C4-2B (cell line): ENCODE data around the gene PTGER4.

Experiments
- ZFX ChIP-seq: fragments of 450-650 bp; IDR thresholded peaks from 2 replicates; pipeline ENCODE4 v1.6.1; 2017
- TF ChIP-seq, protein P1 (sequence below): fragments of 450-650 bp; conservative IDR thresholded peaks from 2 replicates; pipeline ENCODE4 v1.5.1; 2017; ENCODE audit warnings: mild to moderate bottlenecking

DNA sequence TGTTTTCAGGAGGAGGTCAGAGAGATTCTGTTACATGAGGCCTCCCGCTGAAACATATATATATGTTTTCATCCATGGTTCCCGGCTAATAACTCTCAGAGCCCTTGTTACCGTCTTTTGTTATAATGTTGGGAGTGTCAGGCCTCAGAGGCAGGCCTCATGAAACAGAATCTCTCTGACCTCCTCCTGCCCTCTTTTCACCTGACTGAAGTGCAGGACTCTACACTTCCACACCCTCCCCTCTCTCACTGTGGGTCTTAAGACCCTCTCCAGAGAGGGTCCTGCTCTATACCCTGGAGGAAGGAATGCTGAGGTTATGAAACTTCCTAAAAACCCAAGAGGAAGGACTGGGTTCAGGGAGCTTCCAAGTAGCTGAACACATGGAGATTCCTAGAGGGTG lies 28.5 kb upstream of the PTGER4 start:
- TF ChIP-seq, protein P1, sequence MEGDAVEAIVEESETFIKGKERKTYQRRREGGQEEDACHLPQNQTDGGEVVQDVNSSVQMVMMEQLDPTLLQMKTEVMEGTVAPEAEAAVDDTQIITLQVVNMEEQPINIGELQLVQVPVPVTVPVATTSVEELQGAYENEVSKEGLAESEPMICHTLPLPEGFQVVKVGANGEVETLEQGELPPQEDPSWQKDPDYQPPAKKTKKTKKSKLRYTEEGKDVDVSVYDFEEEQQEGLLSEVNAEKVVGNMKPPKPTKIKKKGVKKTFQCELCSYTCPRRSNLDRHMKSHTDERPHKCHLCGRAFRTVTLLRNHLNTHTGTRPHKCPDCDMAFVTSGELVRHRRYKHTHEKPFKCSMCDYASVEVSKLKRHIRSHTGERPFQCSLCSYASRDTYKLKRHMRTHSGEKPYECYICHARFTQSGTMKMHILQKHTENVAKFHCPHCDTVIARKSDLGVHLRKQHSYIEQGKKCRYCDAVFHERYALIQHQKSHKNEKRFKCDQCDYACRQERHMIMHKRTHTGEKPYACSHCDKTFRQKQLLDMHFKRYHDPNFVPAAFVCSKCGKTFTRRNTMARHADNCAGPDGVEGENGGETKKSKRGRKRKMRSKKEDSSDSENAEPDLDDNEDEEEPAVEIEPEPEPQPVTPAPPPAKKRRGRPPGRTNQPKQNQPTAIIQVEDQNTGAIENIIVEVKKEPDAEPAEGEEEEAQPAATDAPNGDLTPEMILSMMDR = no peak
- no peak for TF ChIP-seq ZFX
